Mucosa of rectum (tissue), 2 donors: Measurements from ENCODE around the gene WDR53.
"Not testable (repeated sequence)": the region's sequence is repeated elsewhere in the genome, so short reads cannot be mapped to it uniquely, and the experiment has no call there.

Experiments used
- H3K27ac ChIP-seq, 2 donors: one replicate each; pipeline ENCODE4 v1.7.0; 2013; ENCODE audit warnings: inconsistent platforms in 2 of 2, low read depth in 2 of 2, low read length in 2 of 2
- H3K27me3 ChIP-seq, 2 donors: one replicate each; pipeline ENCODE4 v1.7.0; 2013; ENCODE audit warnings: low read length in 2 of 2; ENCODE audit not compliant: control insufficient read depth in 2 of 2, insufficient read depth in 2 of 2
- H3K36me3 ChIP-seq, 2 donors: one replicate each; pipeline ENCODE4 v1.7.0; 2013; ENCODE audit warnings: low read length in 2 of 2; ENCODE audit not compliant: control insufficient read depth in 2 of 2, insufficient read depth in 2 of 2
- H3K4me1 ChIP-seq, 2 donors: one replicate each; pipeline ENCODE4 v1.7.0; 2013; ENCODE audit warnings: low read length in 2 of 2, mild to moderate bottlenecking in 1 of 2; ENCODE audit not compliant: control insufficient read depth in 2 of 2, insufficient read depth in 2 of 2
- H3K4me3 ChIP-seq, 2 donors: one replicate each; pipeline ENCODE4 v1.7.0; 2013; ENCODE audit warnings: low read length in 2 of 2
- H3K9ac ChIP-seq, 2 donors: one replicate each; pipeline ENCODE4 v1.7.0; 2013; ENCODE audit warnings: low read length in 2 of 2, low read depth in 1 of 2, mild to moderate bottlenecking in 1 of 2
- H3K9me3 ChIP-seq, 2 donors: one replicate each; pipeline ENCODE4 v1.7.0; 2013; ENCODE audit warnings: low read length in 2 of 2; ENCODE audit not compliant: control insufficient read depth in 2 of 2
- donor health status: healthy.
- donor health status: Normal muscosa, but diverticular disease.

WDR53 gene

GRCh38 chr3:196563721-196564225 lies 4.6 kb downstream of the WDR53 start:
- Histone ChIP-seq H3K27me3 (no peaks in the 10 kb centered on the region), H3K4me1 (peaks cover 6 to 11% of the 10 kb centered on the region in 2 donors), H3K27ac (no peak overlapping the region), H3K4me3 (no peak overlapping the region), H3K9me3 (no peaks in the 10 kb centered on the region), H3K9ac (no peak overlapping the region), H3K36me3 (peaks cover 3 to 14% of the 10 kb centered on the region in 2 donors)

- H3K27me3 ChIP-seq: no peaks in the 10 kb centered on the region
- no peaks in the 10 kb centered on the region for H3K9me3 ChIP-seq
- H3K36me3 ChIP-seq: peaks cover 3 to 14% of the 10 kb centered on the region in 2 donors
- H3K4me3 ChIP-seq: no peak overlapping the region
- H3K9ac ChIP-seq: no peak overlapping the region
- no peak overlapping the region for H3K27ac ChIP-seq
- no peaks in the 10 kb centered on the region for H3K4me1 ChIP-seq
These were observed 8.5 kb downstream of the WDR53 start for GRCh38 chr3:196559826-196560225.

- Histone ChIP-seq H3K9me3 (no peaks in the 10 kb centered on the region), H3K27me3 (no peaks in the 10 kb centered on the region), H3K4me3 (no peak overlapping the region), H3K4me1 (no peaks in the 10 kb centered on the region), H3K27ac (no peak overlapping the region), H3K36me3 (peaks cover 6 to 14% of the 10 kb centered on the region in 2 donors), H3K9ac (no peak overlapping the region)
These were observed 9.9 kb downstream of the WDR53 start for GRCh38 chr3:196558476-196558875.

GRCh38 chr3:196557236-196557635 lies 11.1 kb downstream of the WDR53 start:
- Histone ChIP-seq H3K9ac (no peak overlapping the region), H3K36me3 (peaks cover 6 to 14% of the 10 kb centered on the region in 2 donors)

GRCh38 chr3:196555295-196555694 lies 13.1 kb downstream of the WDR53 start:
- no peak overlapping the region for H3K4me3 ChIP-seq
- peaks cover 3 to 5% of the 10 kb centered on the region in 2 donors for H3K36me3 ChIP-seq
- no peak overlapping the region for H3K9ac ChIP-seq
- no peaks in the 10 kb centered on the region for H3K9me3 ChIP-seq
- H3K4me1 ChIP-seq: no peaks in the 10 kb centered on the region
- H3K27me3 ChIP-seq: no peaks in the 10 kb centered on the region
- H3K27ac ChIP-seq: no peak overlapping the region

More at GRCh38 chr3:196557236-196557635, 11.1 kb downstream of the WDR53 start:
- Histone ChIP-seq H3K9me3 (no peaks in the 10 kb centered on the region), H3K27me3 (no peaks in the 10 kb centered on the region), H3K4me1 (no peaks in the 10 kb centered on the region), H3K4me3 (no peak overlapping the region), H3K27ac (no peak overlapping the region)

GRCh38 chr3:196554205-196554604 lies 14.1 kb downstream of the WDR53 start:
- Histone ChIP-seq H3K36me3 (peaks cover 3 to 4% of the 10 kb centered on the region in 2 donors), H3K4me3 (no peak overlapping the region), H3K9ac (no peak overlapping the region), H3K9me3 (no peaks in the 10 kb centered on the region), H3K27ac (no peak overlapping the region), H3K4me1 (no peaks in the 10 kb centered on the region), H3K27me3 (no peaks in the 10 kb centered on the region)

GRCh38 chr3:196553551-196553950 lies 14.8 kb downstream of the WDR53 start:
- H3K4me3 ChIP-seq: no peak overlapping the region

GRCh38 chr3:196552253-196552652 lies 16.1 kb downstream of the WDR53 start:
- no peaks in the 10 kb centered on the region for H3K27me3 ChIP-seq
- H3K36me3 ChIP-seq: peaks cover 0 to 3% of the 10 kb centered on the region in 2 donors
- no peak overlapping the region for H3K9ac ChIP-seq
- no peak overlapping the region for H3K4me3 ChIP-seq
- no peak overlapping the region for H3K27ac ChIP-seq
- H3K4me1 ChIP-seq: no peaks in the 10 kb centered on the region
- H3K9me3 ChIP-seq: no peaks in the 10 kb centered on the region

More at GRCh38 chr3:196553551-196553950, 14.8 kb downstream of the WDR53 start:
- Histone ChIP-seq H3K27ac (no peak overlapping the region), H3K9me3 (no peaks in the 10 kb centered on the region), H3K9ac (no peak overlapping the region), H3K36me3 (peaks cover 0 to 3% of the 10 kb centered on the region in 2 donors), H3K27me3 (no peaks in the 10 kb centered on the region), H3K4me1 (no peaks in the 10 kb centered on the region)

GRCh38 chr3:196550172-196550571 lies 18.2 kb downstream of the WDR53 start:
- not testable (repeated sequence) for H3K27me3 ChIP-seq

GRCh38 chr3:196549312-196549711 lies 19.0 kb downstream of the WDR53 start:
- H3K36me3 ChIP-seq, H3K27ac ChIP-seq, H3K27me3 ChIP-seq, H3K4me3 ChIP-seq, H3K4me1 ChIP-seq, H3K9me3 ChIP-seq, H3K9ac ChIP-seq: not testable (repeated sequence)

More at GRCh38 chr3:196550172-196550571, 18.2 kb downstream of the WDR53 start:
- H3K9ac ChIP-seq, H3K27ac ChIP-seq, H3K4me3 ChIP-seq, H3K4me1 ChIP-seq, H3K9me3 ChIP-seq, H3K36me3 ChIP-seq: not testable (repeated sequence)

- Histone ChIP-seq H3K27ac (no peak overlapping the region), H3K27me3 (no peaks in the 10 kb centered on the region), H3K9ac (no peak overlapping the region), H3K4me1 (no peaks in the 10 kb centered on the region), H3K36me3 (no peaks in the 10 kb centered on the region), H3K9me3 (no peaks in the 10 kb centered on the region), H3K4me3 (no peak overlapping the region)
These were observed 21.3 kb downstream of the WDR53 start for GRCh38 chr3:196547067-196547466.
